GM18873 (cell line): Measurements from ENCODE around the gene PLCH2.
"Not testable (repeated sequence)": the region's sequence is repeated elsewhere in the genome, so short reads cannot be mapped to it uniquely, and the experiment has no call there.

Experiments
- ATAC-seq: cut with Tn5 transposase; IDR thresholded peaks from one replicate; pipeline ENCODE4 v1.9.1; 2021; ENCODE audit warnings: mild to moderate bottlenecking, moderate library complexity, moderate number of reproducible peaks; ENCODE audit not compliant: unreplicated experiment, low FRiP score

The PLCH2 gene

GRCh38 chr1:2459102-2459753 is 16.9 kb upstream of the PLCH2 start:
- not testable (repeated sequence) for ATAC-seq

- no peak for ATAC-seq
Observed at GRCh38 chr1:2459757-2460156, 16.3 kb upstream of the PLCH2 start.

GRCh38 chr1:2460203-2460602 is 15.9 kb upstream of the PLCH2 start:
- ATAC-seq: no peak

GRCh38 chr1:2460996-2461751 is 14.9 kb upstream of the PLCH2 start:
- ATAC-seq: no peak

GRCh38 chr1:2462819-2463218 is 13.3 kb upstream of the PLCH2 start:
- ATAC-seq: no peak

GRCh38 chr1:2463396-2463795 is 12.7 kb upstream of the PLCH2 start:
- no peak for ATAC-seq

GRCh38 chr1:2465371-2466269 is 10.5 kb upstream of the PLCH2 start:
- ATAC-seq: no peak

- ATAC-seq: no peak
Observed at GRCh38 chr1:2466270-2466665, 9.8 kb upstream of the PLCH2 start.

- ATAC-seq: no peak
Observed at GRCh38 chr1:2466958-2467554, 9.0 kb upstream of the PLCH2 start.

- no peak for ATAC-seq
Observed at GRCh38 chr1:2468041-2468472, 8.0 kb upstream of the PLCH2 start.

GRCh38 chr1:2468540-2468939 is 7.5 kb upstream of the PLCH2 start:
- ATAC-seq: no peak

- ATAC-seq: no peak
Observed at GRCh38 chr1:2469103-2469940, 6.8 kb upstream of the PLCH2 start.

GRCh38 chr1:2470290-2471158 is 5.6 kb upstream of the PLCH2 start:
- no peak for ATAC-seq

GRCh38 chr1:2471159-2471471 is 5.0 kb upstream of the PLCH2 start:
- no peak for ATAC-seq

- ATAC-seq: no peak
Observed at GRCh38 chr1:2471587-2472001, 4.5 kb upstream of the PLCH2 start.

GRCh38 chr1:2472109-2472508 is 4.0 kb upstream of the PLCH2 start:
- no peak for ATAC-seq

GRCh38 chr1:2472561-2473177 is 3.4 kb upstream of the PLCH2 start:
- ATAC-seq: no peak

GRCh38 chr1:2473198-2473597 is 2.9 kb upstream of the PLCH2 start:
- no peak for ATAC-seq
